Ramos (cell line): ENCODE results near the gene CFAP46.

Source experiments
- in situ Hi-C: fragments of 300-500 bp; cut with MboI; formaldehyde crosslinking; loops from one replicate; pipeline ENCODE4 v1.14.3; 2022; ENCODE audit warnings: low sequenced_read_pairs; ENCODE audit not compliant: unreplicated experiment

The CFAP46 gene

DNA sequence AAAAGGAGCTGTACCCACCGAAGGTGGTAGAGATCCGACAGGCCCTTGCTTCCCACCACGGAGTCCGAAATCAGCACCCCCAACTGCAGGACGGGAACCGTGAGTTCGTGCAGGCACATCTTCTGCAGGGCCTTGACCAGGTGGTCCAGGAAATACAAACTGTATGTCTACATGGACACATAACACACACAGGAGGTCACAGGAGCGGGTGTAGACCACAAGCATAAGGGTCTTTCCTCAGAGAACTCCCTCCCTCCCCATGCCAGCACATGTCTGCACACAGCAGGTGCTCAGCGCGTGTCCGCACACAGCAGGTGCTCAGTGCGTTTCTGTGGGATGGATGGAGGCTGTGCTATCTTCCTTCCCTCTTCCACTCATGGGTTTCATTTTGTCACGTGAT is 69.7 kb downstream of the CFAP46 start:
- in situ Hi-C loops = no loop called here

DNA sequence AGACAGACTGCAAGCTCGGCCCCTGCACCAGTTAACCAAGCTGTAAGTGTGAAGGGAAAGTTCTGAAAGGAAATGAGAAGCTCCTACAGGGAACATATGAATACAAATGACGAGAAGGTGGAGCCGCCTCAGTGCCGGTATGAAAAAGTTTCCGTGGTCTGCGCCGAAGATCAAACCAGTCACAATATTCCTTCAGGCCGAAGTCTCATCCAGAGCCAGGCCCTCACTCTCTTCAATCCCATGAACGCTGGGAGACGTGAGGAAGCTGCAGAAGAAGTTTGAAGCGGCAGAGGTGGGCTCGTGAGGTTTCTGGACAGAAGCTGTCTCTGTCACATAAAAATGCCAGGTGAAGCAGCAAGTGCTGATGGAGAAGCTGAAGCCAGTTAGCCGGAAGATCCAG is 71.9 kb downstream of the CFAP46 start:
- in situ Hi-C loops = no loop called here

DNA sequence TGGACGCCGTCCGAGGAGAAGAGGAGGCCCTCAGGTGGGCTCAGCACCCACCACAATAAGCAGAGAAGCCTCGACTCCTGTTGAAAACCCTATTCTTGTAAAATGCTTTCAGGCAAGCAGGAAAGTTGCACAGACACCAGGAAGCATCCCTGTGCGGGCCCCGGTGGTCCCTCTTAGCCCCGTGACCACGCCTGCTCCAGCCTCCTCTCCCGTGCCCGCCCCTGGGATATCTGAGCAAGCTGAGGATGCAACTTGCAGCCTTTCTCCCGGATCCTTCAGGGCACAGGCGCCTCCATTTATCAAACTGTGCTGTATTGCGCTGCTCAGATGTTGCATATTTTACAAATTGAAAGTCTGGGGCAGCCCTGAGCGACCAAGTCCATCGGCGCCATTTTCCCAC is 72.7 kb downstream of the CFAP46 start:
- in situ Hi-C loops = no loop called here

- in situ Hi-C loops = no loop called here
These were observed 73.4 kb downstream of the CFAP46 start for GRCh38 chr10:132868995-132869394.

GRCh38 chr10:132867801-132868644 is 74.3 kb downstream of the CFAP46 start:
- in situ Hi-C loops = no loop called here

GRCh38 chr10:132866601-132867381 is 75.6 kb downstream of the CFAP46 start:
- in situ Hi-C loops = no loop called here

DNA sequence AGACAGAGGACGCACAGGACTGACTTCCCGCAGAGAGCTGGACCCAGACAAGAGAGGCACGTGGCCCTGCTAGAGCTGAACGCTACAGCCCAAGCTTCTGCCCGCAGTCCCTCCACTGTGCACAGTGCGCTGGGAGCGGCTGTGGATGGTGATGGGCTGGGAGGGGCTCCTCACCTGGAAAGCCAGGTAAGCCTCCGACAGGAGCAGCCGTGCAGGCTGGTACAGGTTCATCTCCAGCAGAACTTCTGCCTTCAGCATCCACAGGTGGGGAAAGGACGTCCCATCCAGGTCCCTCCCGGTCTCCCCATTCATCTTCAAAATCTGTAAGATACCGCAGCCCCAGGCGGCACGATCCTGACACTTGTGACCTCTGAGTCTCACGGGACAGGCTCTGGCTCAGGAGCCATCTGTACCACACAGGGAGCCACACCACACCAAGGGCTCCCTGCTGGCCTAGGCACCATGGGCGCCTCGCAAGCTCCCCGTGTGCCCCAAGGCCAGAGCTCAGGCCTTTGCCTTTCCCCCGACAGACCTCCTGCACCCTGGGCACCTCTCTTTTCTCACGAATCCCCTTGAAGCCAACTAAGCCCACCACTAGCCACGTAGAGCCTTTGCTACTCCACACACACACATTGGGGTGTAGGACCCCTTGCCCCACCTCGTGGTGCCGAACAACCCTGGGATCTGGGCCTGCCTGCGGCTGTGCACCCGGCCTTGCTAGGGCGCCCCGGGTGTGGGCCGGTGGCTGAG is 76.3 kb downstream of the CFAP46 start:
- in situ Hi-C loops = no loop called here

GRCh38 chr10:132865171-132865631 is 77.2 kb downstream of the CFAP46 start:
- in situ Hi-C loops = no loop called here

- in situ Hi-C loops = no loop called here
These were observed 79.6 kb downstream of the CFAP46 start for GRCh38 chr10:132862485-132863420.

GRCh38 chr10:132861884-132862461 is 80.4 kb downstream of the CFAP46 start:
- in situ Hi-C loops = no loop called here

DNA sequence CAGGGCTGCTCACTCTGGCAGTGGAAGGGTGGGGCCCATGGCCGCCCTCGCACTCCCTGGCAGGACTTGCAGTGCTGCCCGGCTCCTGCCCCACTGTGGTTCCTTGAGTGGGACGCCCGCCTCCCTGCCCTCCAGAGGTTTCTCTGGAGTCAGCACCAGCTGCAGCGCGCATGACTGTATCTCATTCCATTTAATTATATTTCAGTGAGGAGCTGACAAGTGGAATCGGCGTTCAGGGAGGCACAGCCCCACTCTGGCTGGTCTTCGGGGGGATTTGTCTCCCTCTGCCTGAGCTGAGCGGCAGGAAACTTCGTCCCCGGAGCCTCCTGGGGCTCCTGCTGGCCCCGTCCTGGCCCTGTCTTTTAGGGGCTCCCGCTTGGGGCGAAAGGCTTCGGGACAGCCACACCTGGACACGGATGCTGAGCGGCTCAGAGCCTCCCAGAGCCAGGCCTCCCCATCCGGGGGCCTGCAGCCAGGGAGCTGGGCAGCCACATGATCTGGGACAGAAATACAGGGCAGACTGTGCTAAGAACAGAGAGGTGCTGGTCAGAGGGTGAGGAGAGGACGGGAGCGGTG is 81.2 kb downstream of the CFAP46 start:
- in situ Hi-C loops = no loop called here

- in situ Hi-C loops = no loop called here
These were observed 81.8 kb downstream of the CFAP46 start for GRCh38 chr10:132860532-132860931.

- in situ Hi-C loops = no loop called here
These were observed 83.1 kb downstream of the CFAP46 start for GRCh38 chr10:132859084-132859855.

- in situ Hi-C loops = no loop called here
These were observed 84.0 kb downstream of the CFAP46 start for GRCh38 chr10:132858121-132859081.

GRCh38 chr10:132856869-132857524 is 85.4 kb downstream of the CFAP46 start:
- in situ Hi-C loops = no loop called here

- in situ Hi-C loops = no loop called here
These were observed 86.5 kb downstream of the CFAP46 start for GRCh38 chr10:132855889-132856288.

DNA sequence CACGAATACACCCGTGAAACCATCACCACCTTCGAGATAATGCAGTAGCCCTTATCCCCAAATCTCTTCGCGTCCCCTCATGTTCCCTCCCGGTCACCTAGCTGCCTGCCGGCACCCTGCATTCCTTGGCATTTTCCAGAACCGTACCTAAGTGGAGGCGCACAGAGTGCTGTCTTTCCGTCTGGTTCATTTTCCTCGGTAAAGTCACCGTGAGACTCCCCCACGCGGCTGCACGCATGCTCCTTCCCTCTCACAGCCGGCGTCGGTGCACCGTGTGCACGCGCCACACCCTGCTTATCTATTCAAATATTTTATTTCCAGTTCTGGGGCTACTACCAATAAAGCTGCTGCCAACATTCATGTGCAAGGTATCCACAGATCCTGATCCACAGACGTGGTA is 90.9 kb downstream of the CFAP46 start:
- in situ Hi-C loops = no loop called here
